IMR-90 (cell line): ENCODE data around the gene DAAM1.

Experiments used
- BHLHE40 ChIP-seq: fragments of 150-350 bp; IDR thresholded peaks from 2 replicates; pipeline ENCODE4 v1.6.1; 2016; ENCODE audit warnings: mild to moderate bottlenecking, low read depth, low read length
- MAZ ChIP-seq: IDR thresholded peaks from 2 replicates; pipeline ENCODE4 v1.6.1; 2012; ENCODE audit warnings: low read depth, mild to moderate bottlenecking, low read length, improper control_type of control experiment, moderate library complexity, borderline replicate concordance
- POLR2A ChIP-seq: IDR thresholded peaks from 2 replicates; pipeline ENCODE4 v1.6.1; 2012; ENCODE audit warnings: mild to moderate bottlenecking, low read depth, low read length
- SMC3 ChIP-seq: fragments of 150-350 bp; IDR thresholded peaks from 2 replicates; pipeline ENCODE4 v1.6.1; 2016; ENCODE audit warnings: low read depth, mild to moderate bottlenecking, antibody characterized with exemption, low read length, moderate library complexity
- TF ChIP-seq, protein P1 (sequence below): conservative IDR thresholded peaks from 2 replicates; pipeline ENCODE4 v1.5.1; 2012; ENCODE audit warnings: mild to moderate bottlenecking, low read depth, low read length, improper control_type of control experiment

DNA sequence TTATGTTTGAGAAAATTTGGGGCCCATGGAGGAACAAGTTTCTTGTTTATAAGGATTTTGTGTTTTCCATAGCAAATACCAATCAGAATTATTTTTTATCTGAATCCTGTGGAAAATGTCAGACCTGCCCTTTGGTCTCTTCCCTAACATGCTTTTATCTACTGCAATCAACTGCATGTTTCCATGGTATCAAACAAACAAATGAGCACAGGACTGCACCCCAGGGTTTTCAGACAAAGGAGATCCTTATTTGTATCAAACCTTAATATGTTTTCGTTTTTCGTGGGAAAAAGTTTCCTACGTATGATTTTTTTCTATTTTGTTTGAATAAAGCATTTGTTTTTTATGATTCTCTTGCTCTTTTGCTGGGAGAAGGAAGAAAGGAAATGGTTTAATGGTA lies 185.6 kb downstream of the DAAM1 start:
- TF ChIP-seq, protein P1, sequence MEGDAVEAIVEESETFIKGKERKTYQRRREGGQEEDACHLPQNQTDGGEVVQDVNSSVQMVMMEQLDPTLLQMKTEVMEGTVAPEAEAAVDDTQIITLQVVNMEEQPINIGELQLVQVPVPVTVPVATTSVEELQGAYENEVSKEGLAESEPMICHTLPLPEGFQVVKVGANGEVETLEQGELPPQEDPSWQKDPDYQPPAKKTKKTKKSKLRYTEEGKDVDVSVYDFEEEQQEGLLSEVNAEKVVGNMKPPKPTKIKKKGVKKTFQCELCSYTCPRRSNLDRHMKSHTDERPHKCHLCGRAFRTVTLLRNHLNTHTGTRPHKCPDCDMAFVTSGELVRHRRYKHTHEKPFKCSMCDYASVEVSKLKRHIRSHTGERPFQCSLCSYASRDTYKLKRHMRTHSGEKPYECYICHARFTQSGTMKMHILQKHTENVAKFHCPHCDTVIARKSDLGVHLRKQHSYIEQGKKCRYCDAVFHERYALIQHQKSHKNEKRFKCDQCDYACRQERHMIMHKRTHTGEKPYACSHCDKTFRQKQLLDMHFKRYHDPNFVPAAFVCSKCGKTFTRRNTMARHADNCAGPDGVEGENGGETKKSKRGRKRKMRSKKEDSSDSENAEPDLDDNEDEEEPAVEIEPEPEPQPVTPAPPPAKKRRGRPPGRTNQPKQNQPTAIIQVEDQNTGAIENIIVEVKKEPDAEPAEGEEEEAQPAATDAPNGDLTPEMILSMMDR: no peak
- TF ChIP-seq POLR2A: no peak
- TF ChIP-seq SMC3: no peak
- no peak for TF ChIP-seq MAZ
- TF ChIP-seq BHLHE40: no peak
